ENCODE results near the gene UBE2D1.

The UBE2D1 gene

GRCh38 chr10:58360412-58361004, 25.7 kb downstream of the UBE2D1 start:
- no peak for TF ChIP-seq CTCF (conservative IDR thresholded peaks at IDR 0.05; ENCODE audit: low read depth, low read length)
- DNase-seq (ENCODE audit: low read depth): no peak
- H3K4me3 ChIP-seq (ENCODE audit: low read length): no peak overlapping the region

DNA sequence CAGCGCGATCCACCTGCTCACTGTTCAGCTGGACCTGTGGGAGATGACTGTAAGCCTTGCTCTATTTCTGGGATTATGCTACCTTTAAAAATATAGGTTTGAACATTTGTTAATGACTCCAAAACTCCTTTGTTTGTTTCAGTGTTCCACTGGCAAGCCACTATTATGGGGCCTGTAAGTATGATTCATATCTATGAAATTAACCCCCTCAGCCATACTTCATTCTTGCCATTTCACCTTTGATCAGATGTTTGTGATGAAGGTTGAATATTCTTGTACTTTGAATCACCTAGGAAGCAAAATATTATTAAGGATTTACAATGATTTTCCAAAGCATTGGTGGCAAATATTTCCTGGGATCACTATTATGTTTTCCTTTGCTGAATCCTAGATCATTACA, 26.5 kb downstream of the UBE2D1 start:
- DNase-seq (ENCODE audit: low read depth): no peak
- no peak for TF ChIP-seq CTCF (conservative IDR thresholded peaks at IDR 0.05; ENCODE audit: low read depth, low read length)
- no peak overlapping the region for H3K4me3 ChIP-seq (ENCODE audit: low read length)

GRCh38 chr10:58362027-58362789, 27.4 kb downstream of the UBE2D1 start:
- no peak for DNase-seq (ENCODE audit: low read depth)
- TF ChIP-seq CTCF (conservative IDR thresholded peaks at IDR 0.05; ENCODE audit: low read depth, low read length): no peak
- H3K4me3 ChIP-seq (ENCODE audit: low read length): no peak overlapping the region

GRCh38 chr10:58367069-58367468, 32.3 kb downstream of the UBE2D1 start:
- H3K4me3 ChIP-seq (ENCODE audit: low read length): no peak overlapping the region
- no peak for DNase-seq (ENCODE audit: low read depth)
- no peak for TF ChIP-seq CTCF (conservative IDR thresholded peaks at IDR 0.05; ENCODE audit: low read depth, low read length)

DNA sequence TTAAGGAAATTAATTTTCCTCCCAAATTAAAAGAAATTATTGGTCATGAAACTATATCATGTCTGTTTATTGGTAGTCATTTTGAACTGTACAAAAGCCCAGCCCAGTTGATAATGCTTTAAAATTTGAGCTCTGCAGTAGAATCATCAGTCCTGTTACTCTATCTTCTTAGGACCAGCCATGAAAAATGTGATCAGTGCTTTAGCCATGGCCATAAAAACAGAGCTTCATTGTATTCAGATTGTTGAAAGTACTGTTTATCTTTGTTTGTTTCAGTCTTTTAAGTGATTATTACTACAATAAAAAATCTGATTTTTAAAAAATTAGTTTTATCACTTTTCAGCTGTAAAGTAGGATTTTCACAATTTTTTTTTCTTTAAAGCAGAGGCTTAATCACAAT, 36.7 kb downstream of the UBE2D1 start:
- no peak for DNase-seq (ENCODE audit: low read depth)
- no peak for TF ChIP-seq CTCF (conservative IDR thresholded peaks at IDR 0.05; ENCODE audit: low read depth, low read length)
- H3K4me3 ChIP-seq (ENCODE audit: low read length): no peak overlapping the region

DNA sequence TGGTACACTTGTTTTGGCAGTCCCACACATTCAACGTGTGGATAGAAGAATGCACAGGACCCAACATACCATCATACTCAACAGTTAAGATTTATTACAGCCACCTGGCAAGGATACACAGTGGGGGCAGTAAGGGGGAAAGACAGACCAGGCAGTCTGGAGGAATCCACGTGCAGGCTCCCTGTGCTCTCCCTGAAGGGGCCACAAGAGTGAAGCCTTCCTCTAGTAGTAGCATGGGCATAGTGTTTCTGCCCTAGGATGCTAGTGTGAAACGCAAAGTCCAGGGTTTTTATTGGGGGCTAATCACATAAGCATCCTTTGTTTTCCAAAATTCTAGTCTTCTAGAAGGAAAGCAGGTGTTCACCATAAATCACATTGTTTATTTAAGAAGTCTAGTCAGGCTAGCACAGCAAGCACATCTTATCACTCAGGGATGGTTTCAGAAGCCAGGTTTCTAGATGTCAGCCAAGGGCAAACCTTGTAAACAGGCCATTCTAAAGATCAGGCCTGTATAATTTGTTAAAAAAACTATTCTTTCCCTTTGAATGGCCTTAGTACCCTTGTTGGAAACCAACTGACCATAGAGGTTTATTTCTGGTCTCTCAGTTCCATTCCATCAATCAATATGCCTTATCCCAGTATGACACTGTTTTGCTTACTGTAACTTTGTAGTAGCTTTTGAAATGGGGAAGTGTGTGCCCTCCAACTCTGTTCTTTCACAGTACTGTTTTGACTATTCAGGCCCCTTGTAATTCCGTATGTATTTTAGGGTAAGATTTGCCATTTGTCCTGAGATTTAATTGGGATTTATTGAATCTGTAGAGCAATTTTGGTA, 38.0 kb downstream of the UBE2D1 start:
- H3K4me3 ChIP-seq (ENCODE audit: low read length): no peak overlapping the region
- TF ChIP-seq CTCF (conservative IDR thresholded peaks at IDR 0.05; ENCODE audit: low read depth, low read length): no peak
- DNase-seq (ENCODE audit: low read depth): no peak

Data from retinal pigment epithelial cell (primary cell).